Daoy (cell line): ENCODE results near the gene SLC12A4. TPM values are rescaled to one million over a fixed set of nuclear protein-coding genes. Genes with fewer than 3 reads are reported as not detected.
"Not testable (repeated sequence)": the region's sequence is repeated elsewhere in the genome, so short reads cannot be mapped to it uniquely, and the experiment has no call there.

Experiments used
- DNase-seq: peaks from one replicate; pipeline ENCODE4 v3.0.0-alpha.2; 2015; ENCODE audit warnings: low read depth
- total RNA-seq: library from RNA; depleted of rRNA; stranded (reverse); fragments of >200 nt; shearing (Covaris generic); gene quantifications from 2 replicates; pipeline ENCODE4 v1.2.3, GENCODE V29; 2014

SLC12A4 gene
- total RNA-seq, 1 experiment from 2014 or later, result 13.5 TPM

GRCh38 chr16:67941469-67942199 is 26.8 kb downstream of the SLC12A4 start:
- no peak for DNase-seq

- no peak for DNase-seq
Observed at GRCh38 chr16:67940446-67941089, 27.9 kb downstream of the SLC12A4 start.

GRCh38 chr16:67939507-67940445 is 28.7 kb downstream of the SLC12A4 start:
- DNase-seq, result no peak

- not testable (repeated sequence) for DNase-seq
Observed at GRCh38 chr16:67937713-67938112, 30.7 kb downstream of the SLC12A4 start.

GRCh38 chr16:67936880-67937605 is 31.4 kb downstream of the SLC12A4 start:
- no peak for DNase-seq

GRCh38 chr16:67936124-67936879 is 32.1 kb downstream of the SLC12A4 start, which contains the start of gene PSMB10:
TSS of gene PSMB10 (minus strand) at chr16:67936850. CDS start at chr16:67936749, 101 bp downstream.
- DNase-seq, result peak; percentile 74

GRCh38 chr16:67935402-67936123 is 32.9 kb downstream of the SLC12A4 start:
- DNase-seq, result peak; percentile 95

GRCh38 chr16:67935101-67935401 is 33.4 kb downstream of the SLC12A4 start:
- DNase-seq, result no peak

- no peak for DNase-seq
Observed at GRCh38 chr16:67934306-67935100, 33.9 kb downstream of the SLC12A4 start.

GRCh38 chr16:67933805-67934204 is 34.6 kb downstream of the SLC12A4 start:
- DNase-seq, result no peak

- DNase-seq, result no peak
Observed at GRCh38 chr16:67932462-67932840, 36.0 kb downstream of the SLC12A4 start.

- DNase-seq, result no peak
Observed at GRCh38 chr16:67931712-67932461, 36.5 kb downstream of the SLC12A4 start, which contains the start of gene CTRL. TSS of gene CTRL (minus strand) at chr16:67931862. CDS start at chr16:67931852, 10 bp downstream.

- DNase-seq, result no peak
Observed at GRCh38 chr16:67930678-67931211, 37.7 kb downstream of the SLC12A4 start.

GRCh38 chr16:67930191-67930590 is 38.2 kb downstream of the SLC12A4 start:
- DNase-seq, result no peak

- DNase-seq, result peak; percentile 69
Observed at GRCh38 chr16:67928561-67929364, 39.7 kb downstream of the SLC12A4 start.

- no peak for DNase-seq
Observed at GRCh38 chr16:67928147-67928546, 40.3 kb downstream of the SLC12A4 start.
